ENCODE data around the gene ALG13.
"Not testable (repeated sequence)": the region's sequence is repeated elsewhere in the genome, so short reads cannot be mapped to it uniquely, and the experiment has no call there.

ALG13 gene

GRCh38 chrX:111680988-111681779, at the start of gene ALG13:
TSS of gene ALG13 (plus strand) at chrX:111681170. CDS start at chrX:111681219, 49 bp downstream.
- DNase-seq (ENCODE audit: low read depth), result peak; percentile 62

- DNase-seq (ENCODE audit: low read depth), result no peak
These were observed 45.9 kb upstream of the ALG13 start for GRCh38 chrX:111634823-111635729.

GRCh38 chrX:111641969-111642368, 39.0 kb upstream of the ALG13 start:
- DNase-seq (ENCODE audit: low read depth), result no peak

- not testable (repeated sequence) for DNase-seq (ENCODE audit: low read depth)
These were observed 35.8 kb upstream of the ALG13 start for GRCh38 chrX:111645165-111645564.

- DNase-seq (ENCODE audit: low read depth), result no peak
These were observed 35.4 kb upstream of the ALG13 start for GRCh38 chrX:111645607-111646006.

GRCh38 chrX:111646515-111646914, 34.5 kb upstream of the ALG13 start:
- DNase-seq (ENCODE audit: low read depth), result no peak

GRCh38 chrX:111648802-111649201, 32.2 kb upstream of the ALG13 start:
- no peak for DNase-seq (ENCODE audit: low read depth)

GRCh38 chrX:111649638-111650037, 31.3 kb upstream of the ALG13 start:
- DNase-seq (ENCODE audit: low read depth), result no peak

- DNase-seq (ENCODE audit: low read depth), result no peak
These were observed 30.1 kb upstream of the ALG13 start for GRCh38 chrX:111650845-111651244.

GRCh38 chrX:111652719-111653118, 28.3 kb upstream of the ALG13 start:
- no peak for DNase-seq (ENCODE audit: low read depth)

GRCh38 chrX:111661241-111661640, 19.7 kb upstream of the ALG13 start:
- no peak for DNase-seq (ENCODE audit: low read depth)

GRCh38 chrX:111662292-111662691, 18.7 kb upstream of the ALG13 start:
- DNase-seq (ENCODE audit: low read depth), result no peak

- DNase-seq (ENCODE audit: low read depth), result no peak
These were observed 9.3 kb upstream of the ALG13 start for GRCh38 chrX:111671668-111672067.

GRCh38 chrX:111687305-111687704, 6.3 kb downstream of the ALG13 start:
- DNase-seq (ENCODE audit: low read depth), result no peak

GRCh38 chrX:111695297-111695880, 14.4 kb downstream of the ALG13 start:
- no peak for DNase-seq (ENCODE audit: low read depth)

GRCh38 chrX:111719426-111720210, 38.6 kb downstream of the ALG13 start:
- DNase-seq (ENCODE audit: low read depth), result no peak

- no peak for DNase-seq (ENCODE audit: low read depth)
These were observed 47.1 kb downstream of the ALG13 start for GRCh38 chrX:111728096-111728495.

- no peak for DNase-seq (ENCODE audit: low read depth)
These were observed 50.4 kb downstream of the ALG13 start for GRCh38 chrX:111731351-111731750.

GRCh38 chrX:111736571-111736970, 55.6 kb downstream of the ALG13 start:
- DNase-seq (ENCODE audit: low read depth), result no peak

- no peak for DNase-seq (ENCODE audit: low read depth)
These were observed 61.0 kb downstream of the ALG13 start for GRCh38 chrX:111742018-111742417.

GRCh38 chrX:111743316-111743715, 62.3 kb downstream of the ALG13 start:
- no peak for DNase-seq (ENCODE audit: low read depth)

- DNase-seq (ENCODE audit: low read depth), result no peak
These were observed 75.5 kb downstream of the ALG13 start for GRCh38 chrX:111756486-111756885.
